Hematopoietic multipotent progenitor cell treated with erythropoietin and hydrocortisone succinate and interleukin-3 and kit ligand, for 6 days (in vitro differentiated cells): Measurements from ENCODE around the gene CAPN3.
A peak's percentile ranks its signal among the peaks of the same experiment; 100 is the strongest.
"Not testable (repeated sequence)": the region's sequence is repeated elsewhere in the genome, so short reads cannot be mapped to it uniquely, and the experiment has no call there.

Experiments
- DNase-seq: peaks from one replicate; pipeline ENCODE4 v3.0.0-alpha.2; 2015

The CAPN3 gene

DNA sequence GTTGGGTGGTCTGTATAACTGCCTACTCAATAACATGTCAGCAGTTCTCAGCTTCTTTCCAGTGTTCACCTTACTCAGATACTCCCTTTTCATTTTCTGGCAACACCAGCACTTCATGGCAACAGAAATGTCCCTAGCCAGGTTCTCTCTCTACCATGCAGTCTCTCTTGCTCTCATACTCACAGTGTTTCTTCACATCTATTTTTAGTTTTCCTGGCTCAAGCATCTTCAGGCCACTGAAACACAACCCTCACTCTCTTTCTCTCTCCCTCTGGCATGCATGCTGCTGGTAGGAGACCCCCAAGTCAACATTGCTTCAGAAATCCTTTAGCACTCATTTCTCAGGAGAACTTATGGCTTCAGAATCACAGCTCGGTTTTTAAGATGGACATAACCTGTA, at the start of gene CAPN3:
TSS of gene CAPN3 (plus strand) at position 253 of the 400 bp plus-strand sequence. CDS start 305 bp downstream, outside the sequence.
- no peak for DNase-seq

- DNase-seq = peak; percentile 4
Measured at GRCh38 chr15:42313463-42313862, 45.8 kb upstream of the CAPN3 start.

DNA sequence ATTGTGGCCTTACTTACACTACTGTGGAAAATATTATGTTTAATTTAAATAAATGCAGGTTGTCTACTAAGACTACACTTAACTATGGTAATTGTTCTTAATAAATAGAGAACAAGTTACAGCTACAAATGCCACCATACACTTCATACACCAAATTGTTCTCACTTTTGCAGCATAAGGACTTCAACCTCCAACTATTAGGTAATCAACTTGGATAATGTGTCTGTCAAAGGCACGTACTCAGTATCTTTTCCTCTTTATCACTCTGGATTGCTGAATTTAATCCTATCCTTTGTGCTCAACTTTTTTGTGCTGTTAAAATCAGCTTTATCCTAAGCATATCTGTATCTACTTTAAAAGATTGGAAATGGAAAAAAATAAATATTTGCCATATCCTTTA, 44.5 kb upstream of the CAPN3 start:
- no peak for DNase-seq

- no peak for DNase-seq
Measured at GRCh38 chr15:42315521-42315920, 43.8 kb upstream of the CAPN3 start.

DNA sequence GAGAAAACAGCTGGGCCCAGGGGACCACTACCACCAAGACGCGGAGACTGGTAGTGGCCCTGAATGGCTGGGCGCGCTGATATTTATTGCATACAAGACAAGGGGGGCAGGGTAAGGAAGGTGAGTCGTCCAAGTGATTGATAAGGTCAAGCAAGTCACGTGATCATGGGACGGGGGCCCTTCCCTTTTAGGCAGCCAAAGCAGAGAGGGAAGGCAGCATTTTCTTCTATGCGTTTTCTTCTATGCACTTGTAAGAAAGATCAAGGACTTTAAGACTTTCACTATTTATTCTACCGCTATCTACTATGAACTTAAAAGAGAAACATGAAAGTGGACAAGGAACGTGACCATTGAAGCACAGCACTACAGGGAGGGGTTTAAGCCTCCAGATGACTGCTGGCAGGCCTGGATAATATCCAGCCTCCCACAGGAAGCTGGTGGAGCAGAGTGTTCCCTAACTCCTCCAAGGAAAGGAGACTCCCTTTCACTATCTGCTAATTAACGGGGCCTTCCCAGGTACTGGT, 43.0 kb upstream of the CAPN3 start:
- DNase-seq = not testable (repeated sequence)

DNA sequence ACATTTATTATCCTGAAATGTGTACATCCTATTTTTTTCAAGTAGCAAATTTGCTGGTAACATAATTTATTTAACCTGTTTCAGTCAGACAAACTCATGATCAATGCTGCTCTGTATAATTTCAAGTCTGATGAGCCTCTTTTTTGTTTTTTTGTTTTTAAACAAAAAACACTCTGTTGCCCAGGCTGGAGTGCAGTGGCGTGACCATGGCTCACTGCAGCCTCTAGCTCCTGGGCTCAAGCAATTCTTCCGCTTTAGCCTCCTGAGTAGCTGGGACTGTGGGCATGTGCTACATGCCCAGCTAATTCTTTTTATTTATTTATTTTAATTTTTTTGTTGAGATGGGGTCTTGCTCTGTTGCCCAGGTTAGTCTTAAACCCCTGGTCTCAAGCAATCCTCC, 40.1 kb upstream of the CAPN3 start:
- no peak for DNase-seq

DNA sequence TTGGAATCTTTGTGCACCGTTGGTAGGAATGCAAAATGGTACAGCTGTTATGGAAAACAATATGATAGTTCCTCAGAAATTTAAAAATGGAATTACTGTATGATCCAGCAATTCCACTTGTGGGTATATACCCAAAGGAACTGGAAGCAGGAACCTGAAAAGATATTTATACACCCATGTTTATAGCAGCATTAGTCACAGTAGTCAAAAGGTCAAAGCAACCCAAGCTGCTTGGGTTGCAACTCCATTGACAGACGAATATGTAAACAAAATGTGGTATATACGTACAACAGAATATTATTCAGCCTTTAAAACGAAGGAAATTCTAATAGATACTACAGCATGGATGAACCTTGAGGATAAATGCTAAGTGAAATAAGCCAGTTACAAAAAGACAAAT, 35.0 kb upstream of the CAPN3 start:
- DNase-seq = no peak

GRCh38 chr15:42329161-42329560, 30.1 kb upstream of the CAPN3 start:
- no peak for DNase-seq

DNA sequence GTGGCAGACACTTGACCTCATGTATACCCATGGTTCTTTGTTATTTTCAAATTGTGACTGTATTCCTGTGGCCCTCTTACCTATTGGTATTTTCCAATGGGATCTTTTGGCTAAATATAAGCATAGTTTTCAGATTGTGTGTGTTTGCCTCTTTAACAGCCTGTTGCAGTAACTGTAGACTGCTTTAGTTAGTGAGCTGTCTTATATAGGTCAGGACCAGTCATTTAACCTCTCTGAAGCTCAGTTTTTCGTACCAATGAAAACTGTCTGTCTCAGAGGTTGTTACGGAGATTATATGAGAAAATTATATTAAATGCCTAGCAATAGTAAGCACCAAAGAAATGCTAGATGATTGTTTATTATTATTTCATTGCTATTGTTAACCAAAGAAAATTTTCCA, 29.3 kb upstream of the CAPN3 start:
- DNase-seq = no peak

DNA sequence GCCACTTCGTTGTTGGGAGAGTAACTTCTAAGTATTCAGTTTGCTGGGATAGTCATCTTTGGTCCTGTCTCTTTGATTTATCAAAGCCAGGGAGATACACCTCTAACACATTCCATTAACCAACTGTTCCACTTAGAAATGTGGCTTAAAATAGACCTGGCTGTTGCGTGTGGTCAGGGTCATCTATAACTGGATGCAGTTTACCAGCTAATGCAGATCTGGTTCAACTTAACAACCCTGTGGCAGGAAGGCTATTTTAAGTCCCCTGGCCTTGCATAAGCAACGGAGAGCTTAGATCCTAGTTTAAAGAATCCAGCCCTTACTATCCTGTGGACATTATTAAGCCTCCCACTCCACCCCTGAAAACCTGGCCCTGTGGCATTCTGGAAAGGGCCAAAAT, 28.1 kb upstream of the CAPN3 start:
- DNase-seq = no peak

GRCh38 chr15:42332331-42332730, 27.0 kb upstream of the CAPN3 start:
- DNase-seq = no peak

- DNase-seq = no peak
Measured at GRCh38 chr15:42335074-42335473, 24.2 kb upstream of the CAPN3 start.

GRCh38 chr15:42336650-42337049, 22.7 kb upstream of the CAPN3 start:
- not testable (repeated sequence) for DNase-seq

- not testable (repeated sequence) for DNase-seq
Measured at GRCh38 chr15:42337104-42337503, 22.2 kb upstream of the CAPN3 start.

DNA sequence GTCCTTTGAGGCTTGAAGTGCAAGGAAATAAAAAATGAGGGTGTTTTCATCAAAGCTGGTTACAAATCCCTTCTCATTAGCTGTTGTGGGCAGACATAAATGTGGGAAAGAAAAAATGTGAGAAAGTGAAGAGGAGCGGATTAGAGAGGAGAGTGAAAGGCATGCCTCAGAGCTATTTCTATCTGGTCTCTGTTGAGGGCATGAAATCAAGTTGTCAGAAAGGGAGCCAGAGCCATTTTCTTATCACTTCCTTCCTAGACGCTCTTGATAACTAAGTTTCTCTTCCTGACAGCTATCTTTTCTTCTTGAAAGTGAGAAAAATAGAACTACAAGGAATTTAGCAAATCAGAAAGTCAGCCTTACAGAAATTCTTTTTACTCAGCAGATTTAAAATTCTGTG, 20.8 kb upstream of the CAPN3 start:
- DNase-seq = peak; percentile 14

GRCh38 chr15:42343596-42344232, 15.6 kb upstream of the CAPN3 start:
- DNase-seq = no peak

GRCh38 chr15:42344763-42345162, 14.5 kb upstream of the CAPN3 start:
- DNase-seq = peak; percentile 13

GRCh38 chr15:42345504-42345903, 13.8 kb upstream of the CAPN3 start:
- no peak for DNase-seq

- DNase-seq = no peak
Measured at GRCh38 chr15:42348083-42348482, 11.2 kb upstream of the CAPN3 start.

DNA sequence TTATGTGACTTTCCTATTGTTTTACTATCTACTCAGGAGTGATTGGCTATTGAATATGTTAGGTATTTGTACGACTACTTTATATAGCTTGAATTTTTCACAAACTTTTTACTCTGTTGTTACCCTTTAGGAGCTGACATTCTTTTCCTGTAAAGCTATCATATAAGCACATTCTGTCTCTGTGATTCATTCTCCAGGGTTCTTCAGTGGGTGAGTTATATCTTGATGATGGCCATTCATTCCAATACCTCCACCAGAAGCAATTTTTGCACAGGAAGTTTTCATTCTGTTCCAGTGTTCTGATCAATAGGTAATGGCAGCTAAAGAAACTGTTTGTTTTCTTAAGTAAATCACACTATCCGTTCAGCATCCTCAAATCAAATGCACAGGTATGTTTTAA, 10.1 kb upstream of the CAPN3 start:
- no peak for DNase-seq

DNA sequence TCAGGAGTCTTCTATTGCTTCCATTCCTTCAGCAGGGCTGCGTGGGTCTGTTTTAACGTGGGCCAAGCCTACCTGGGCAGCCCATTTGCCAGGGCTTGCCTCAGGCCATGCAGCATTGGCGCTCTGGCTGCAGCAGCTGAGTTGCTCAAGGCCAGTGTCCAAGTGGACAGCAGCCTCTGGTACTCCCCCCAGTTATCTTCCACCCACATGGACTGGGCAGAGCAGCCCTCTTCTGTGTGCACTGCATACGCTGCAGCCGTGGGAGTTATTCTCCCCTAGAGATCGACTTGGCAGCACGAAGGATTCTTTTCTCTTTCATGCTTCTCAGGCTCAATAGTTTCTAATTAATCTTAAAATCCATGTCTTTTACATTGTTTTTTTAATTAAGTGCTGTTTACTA, 6.9 kb upstream of the CAPN3 start:
- no peak for DNase-seq

- DNase-seq = no peak
Measured at GRCh38 chr15:42353061-42353460, 6.2 kb upstream of the CAPN3 start.

- DNase-seq = no peak
Measured at GRCh38 chr15:42354824-42355223, 4.5 kb upstream of the CAPN3 start.

DNA sequence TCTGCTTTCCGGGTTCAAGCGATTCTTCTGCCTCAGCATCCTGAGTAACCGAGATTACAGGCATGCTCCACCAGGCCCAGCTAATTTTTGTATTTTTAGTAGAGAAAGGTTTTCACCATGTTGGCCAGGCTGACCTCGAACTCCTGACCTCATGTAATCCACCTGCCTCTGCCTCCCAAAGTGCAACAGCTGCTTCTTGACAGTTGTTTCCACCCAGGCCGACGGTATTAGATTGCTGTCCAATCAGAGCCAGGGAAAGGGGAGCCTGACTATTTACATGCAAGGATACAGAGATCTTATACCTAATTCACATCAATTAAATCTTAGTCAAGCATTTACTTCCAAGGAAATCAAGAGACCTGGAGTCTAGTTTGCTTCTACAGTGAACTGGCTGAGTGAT, 4.0 kb upstream of the CAPN3 start:
- DNase-seq = no peak

DNA sequence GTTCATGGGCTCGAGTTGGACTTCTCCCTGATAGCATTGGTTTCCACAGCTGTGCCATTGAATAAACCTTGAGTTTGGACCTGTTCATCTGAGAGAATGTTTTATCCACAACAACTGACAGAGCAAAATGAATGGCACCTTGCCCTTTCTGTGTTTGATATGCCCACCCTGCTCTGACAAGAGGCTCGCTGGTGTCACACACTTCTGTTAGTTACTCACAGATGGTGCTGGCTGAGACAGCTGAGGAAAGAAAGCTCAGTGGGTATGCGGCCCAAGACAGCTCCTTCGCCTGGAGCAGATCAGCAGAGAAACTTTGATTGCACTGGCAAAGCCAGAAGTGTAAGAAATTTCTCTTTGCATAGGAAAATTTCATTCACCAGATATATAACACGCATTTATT, 2.5 kb upstream of the CAPN3 start:
- DNase-seq = no peak
